Measurements from ENCODE around the gene GNAZ. TPM values are rescaled to one million over a fixed set of nuclear protein-coding genes. Genes with fewer than 3 reads are reported as not detected.

The GNAZ gene
- total and polyA plus RNA-seq, 11 donors = 1.1 to 13.9 (median 2.5) TPM

DNA sequence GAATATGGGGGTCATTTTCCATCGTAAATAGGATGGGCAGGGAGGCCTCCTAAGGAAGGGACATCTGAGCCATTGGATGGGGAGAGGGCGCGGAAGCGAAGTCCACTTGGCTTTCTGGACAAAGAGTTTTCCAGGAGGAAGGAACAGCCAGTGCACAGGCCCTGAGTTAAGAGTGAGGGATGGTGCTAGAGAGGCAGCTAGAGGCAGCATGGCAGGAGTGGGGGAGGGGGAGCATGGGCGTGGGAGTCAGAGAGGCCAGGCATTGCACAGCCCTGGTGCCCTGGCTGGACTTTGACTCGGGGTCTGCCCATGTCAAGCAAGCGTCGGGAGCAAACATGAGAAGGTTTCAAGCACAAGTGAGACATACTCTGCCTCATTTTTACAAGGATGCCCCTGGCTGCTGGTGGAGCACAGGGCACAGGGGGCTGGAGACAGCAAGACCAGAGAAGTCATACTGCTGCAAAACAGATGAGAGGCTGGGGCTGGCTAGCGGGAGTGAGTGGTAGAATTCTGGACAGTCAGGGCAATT, 9.0 kb downstream of the GNAZ start:
- Histone ChIP-seq H3K9me3 (no peaks in the 10 kb centered on the region), H3K4me1 (peaks cover 0 to 5% (median 0%) of the 10 kb centered on the region in 12 donors), H3K27me3 (no peaks in the 10 kb centered on the region), H3K27ac (no peak overlapping the region), H3K4me3 (no peak overlapping the region), H3K36me3 (no peaks in the 10 kb centered on the region)
- WGBS, 4 donors = 92 to 95% (median 94%) methylated on average over 9 of the region's 9 CpGs
- TF ChIP-seq POLR2A (IDR thresholded peaks at IDR 0.05) (no peak), CTCF (IDR thresholded peaks at IDR 0.05) (no peak)
- no peak for DNase-seq
- intact Hi-C loops (cut with DNase I) = no loop called here
- no peak for ATAC-seq

GRCh38 chr22:23079814-23080521, 9.6 kb downstream of the GNAZ start:
- TF ChIP-seq POLR2A (IDR thresholded peaks at IDR 0.05) (no peak), CTCF (IDR thresholded peaks at IDR 0.05) (no peak)

DNA sequence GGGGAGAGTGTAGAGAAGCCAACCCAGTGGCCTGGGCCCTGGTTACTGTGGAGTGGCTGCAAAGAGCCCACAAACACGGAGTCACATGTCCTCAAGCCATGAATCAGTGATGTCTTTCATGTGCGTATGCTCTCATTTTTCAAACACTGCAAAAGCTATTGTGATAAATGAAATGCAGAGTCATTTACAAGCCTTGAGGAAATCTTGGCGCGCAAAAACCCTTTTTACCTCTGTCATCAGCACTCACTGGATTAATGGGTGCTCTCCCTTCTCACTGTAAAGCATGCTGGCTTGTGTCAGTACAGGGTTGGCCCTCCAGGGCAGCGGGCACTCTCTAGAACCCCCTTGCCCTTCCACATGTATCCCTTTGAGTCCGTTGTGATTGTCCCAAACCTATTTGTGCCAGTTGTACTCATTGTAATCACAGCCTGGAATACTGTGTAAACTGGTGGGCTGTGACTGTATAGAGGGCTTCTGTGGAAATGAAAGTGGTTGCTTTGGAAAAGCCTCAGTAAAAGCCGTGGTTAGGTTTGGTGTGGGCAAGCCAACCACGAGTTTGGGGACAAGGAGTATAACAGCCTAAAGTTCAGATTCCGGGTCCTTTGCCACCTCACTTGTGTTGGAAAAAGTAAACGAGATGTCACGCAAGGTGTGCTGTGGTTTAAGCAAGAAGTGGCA, 10.4 kb downstream of the GNAZ start:
- Histone ChIP-seq H3K27me3 (no peaks in the 10 kb centered on the region), H3K27ac (no peak overlapping the region), H3K4me1 (peaks cover 0 to 5% (median 0%) of the 10 kb centered on the region in 12 donors), H3K36me3 (no peaks in the 10 kb centered on the region), H3K4me3 (no peak overlapping the region), H3K9me3 (no peaks in the 10 kb centered on the region)
- ATAC-seq (no peak), DNase-seq (no peak)
- no peak for TF ChIP-seq POLR2A (IDR thresholded peaks at IDR 0.05)
- no peak for TF ChIP-seq CTCF (IDR thresholded peaks at IDR 0.05)
- WGBS, 4 donors = 88 to 93% (median 89%) methylated on average over 11 of the region's 11 CpGs
- intact Hi-C loops (cut with DNase I) = no loop called here

More at GRCh38 chr22:23079814-23080521, 9.6 kb downstream of the GNAZ start:
- 87 to 89% (median 88%) methylated on average over 9 of the region's 9 CpGs for WGBS, 4 donors
- Histone ChIP-seq H3K4me1 (peaks cover 0 to 5% (median 0%) of the 10 kb centered on the region in 12 donors), H3K9me3 (no peaks in the 10 kb centered on the region), H3K4me3 (no peak overlapping the region), H3K27me3 (no peaks in the 10 kb centered on the region), H3K27ac (no peak overlapping the region), H3K36me3 (no peaks in the 10 kb centered on the region)
- intact Hi-C loops (cut with DNase I) = no loop called here
- ATAC-seq = no peak
- no peak for DNase-seq

GRCh38 chr22:23082534-23083314, 12.4 kb downstream of the GNAZ start:
- DNase-seq = no peak
- no peak for TF ChIP-seq CTCF (IDR thresholded peaks at IDR 0.05)
- TF ChIP-seq POLR2A (IDR thresholded peaks at IDR 0.05) = no peak
- WGBS, 4 donors = 86 to 90% (median 89%) methylated on average over 5 of the region's 5 CpGs
- H3K4me3 ChIP-seq = no peak overlapping the region
- no peak for ATAC-seq
- H3K9me3 ChIP-seq = no peaks in the 10 kb centered on the region
- H3K4me1 ChIP-seq = peaks cover 0 to 3% (median 0%) of the 10 kb centered on the region in 12 donors
- intact Hi-C loops (cut with DNase I) = no loop called here
- no peaks in the 10 kb centered on the region for H3K36me3 ChIP-seq
- no peak overlapping the region for H3K27ac ChIP-seq
- H3K27me3 ChIP-seq = no peaks in the 10 kb centered on the region
